ENCODE measurements around the gene CIT. TPM values are rescaled to one million over a fixed set of nuclear protein-coding genes. Genes with fewer than 3 reads are reported as not detected.

Gene CIT
- total and polyA plus RNA-seq, 2 donors (not counting 3 experiments of a cell fraction or from before 2014, with no cell fraction given): 13.3 to 61.8 TPM

DNA sequence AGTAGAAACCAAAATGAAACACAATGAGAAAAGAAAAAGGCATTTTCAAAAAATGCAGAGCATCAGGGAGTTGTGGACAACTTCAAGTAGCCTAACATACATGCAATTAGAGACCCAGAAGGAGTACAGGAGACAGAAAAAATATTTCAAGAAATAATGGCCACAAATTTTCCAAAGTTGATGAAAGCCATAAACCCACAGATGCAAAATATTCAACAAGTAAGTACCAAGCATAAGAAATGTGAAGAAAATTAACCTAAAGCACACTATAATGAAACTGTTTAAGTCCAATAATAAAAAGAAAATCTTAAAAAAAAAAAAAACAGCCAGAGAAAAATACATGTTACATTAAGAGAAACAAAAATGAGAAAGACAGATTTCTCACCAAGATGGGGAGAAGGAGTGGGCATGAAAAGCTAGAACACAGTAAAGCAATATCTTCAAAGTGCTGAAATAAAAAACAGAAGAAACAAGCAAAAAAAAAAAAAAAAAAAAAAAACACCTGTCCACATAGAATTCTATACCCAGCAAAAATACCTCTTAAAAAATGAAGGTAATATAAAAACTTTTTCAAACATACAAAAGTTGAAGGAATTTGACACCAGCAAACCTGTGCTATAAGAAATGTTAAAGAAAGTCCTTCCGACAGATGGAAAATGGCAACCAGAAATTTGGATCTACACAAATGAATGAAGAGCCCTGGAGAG lies 132.1 kb downstream of the CIT start:
- Histone ChIP-seq H3K4me2 (ENCODE audit: insufficient read depth, low read length) (no peak overlapping the region), H3K27ac (ENCODE audit: insufficient read depth, low read depth, low read length) (no peak overlapping the region), H2AFZ (ENCODE audit: low read depth, low read length) (no peak overlapping the region), H3K9me1 (replicated peaks; ENCODE audit: control insufficient read depth, extremely low read depth, insufficient read depth, low read length) (no peaks in the 10 kb centered on the region), H3K4me1 (ENCODE audit: control insufficient read depth, extremely low read depth, insufficient read depth, low read length) (no peaks in the 10 kb centered on the region), H3K27me3 (ENCODE audit: control insufficient read depth in 2 of 2, insufficient read depth in 2 of 2, low read length in 2 of 2) (no peaks in the 10 kb centered on the region), H3K9me3 (replicated peaks; ENCODE audit: control insufficient read depth, insufficient read depth, low read length) (no peaks in the 10 kb centered on the region), H3K9ac (replicated peaks; ENCODE audit: extremely low read depth, insufficient read depth, low read length) (no peak overlapping the region), H3K36me3 (ENCODE audit: control insufficient read depth in 2 of 2, extremely low read depth in 1 of 2, insufficient read depth in 2 of 2, low read length in 2 of 2) (peaks cover 0 to 5% of the 10 kb centered on the region in 2 experiments), H4K20me1 (replicated peaks; ENCODE audit: control insufficient read depth, extremely low read depth, insufficient read depth, low read length) (no peaks in the 10 kb centered on the region), H3K4me3 (replicated peaks in 1 of 3; ENCODE audit: insufficient read depth in 1 of 3, low read depth in 1 of 3, low read length in 3 of 3) (no peak overlapping the region), H3K79me2 (ENCODE audit: control insufficient read depth, insufficient read depth, low read length) (no peaks in the 10 kb centered on the region)
- ChIA-PET POLR2A (no interaction called here), CTCF (no interaction called here)
- DNase-seq (ENCODE audit: low read depth, low spot score): no peak
- dilution Hi-C loops (cut with MboI; ENCODE audit: extremely low pct_ligation_motif_present, low sequenced_read_pairs) (no loop called here), intact Hi-C loops (cut with micrococcal nuclease) (no loop called here)
- TF ChIP-seq, protein P1, sequence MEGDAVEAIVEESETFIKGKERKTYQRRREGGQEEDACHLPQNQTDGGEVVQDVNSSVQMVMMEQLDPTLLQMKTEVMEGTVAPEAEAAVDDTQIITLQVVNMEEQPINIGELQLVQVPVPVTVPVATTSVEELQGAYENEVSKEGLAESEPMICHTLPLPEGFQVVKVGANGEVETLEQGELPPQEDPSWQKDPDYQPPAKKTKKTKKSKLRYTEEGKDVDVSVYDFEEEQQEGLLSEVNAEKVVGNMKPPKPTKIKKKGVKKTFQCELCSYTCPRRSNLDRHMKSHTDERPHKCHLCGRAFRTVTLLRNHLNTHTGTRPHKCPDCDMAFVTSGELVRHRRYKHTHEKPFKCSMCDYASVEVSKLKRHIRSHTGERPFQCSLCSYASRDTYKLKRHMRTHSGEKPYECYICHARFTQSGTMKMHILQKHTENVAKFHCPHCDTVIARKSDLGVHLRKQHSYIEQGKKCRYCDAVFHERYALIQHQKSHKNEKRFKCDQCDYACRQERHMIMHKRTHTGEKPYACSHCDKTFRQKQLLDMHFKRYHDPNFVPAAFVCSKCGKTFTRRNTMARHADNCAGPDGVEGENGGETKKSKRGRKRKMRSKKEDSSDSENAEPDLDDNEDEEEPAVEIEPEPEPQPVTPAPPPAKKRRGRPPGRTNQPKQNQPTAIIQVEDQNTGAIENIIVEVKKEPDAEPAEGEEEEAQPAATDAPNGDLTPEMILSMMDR (IDR thresholded peaks at IDR 0.05; ENCODE audit: extremely low read depth in 1 of 2, insufficient read depth in 1 of 2, low read depth in 1 of 2, low read length in 2 of 2): no peak
- no peak for TF ChIP-seq GATA2 (IDR thresholded peaks at IDR 0.05; ENCODE audit: insufficient read depth, insufficient read length, low read depth, low read length)
- TF ChIP-seq, protein P2, sequence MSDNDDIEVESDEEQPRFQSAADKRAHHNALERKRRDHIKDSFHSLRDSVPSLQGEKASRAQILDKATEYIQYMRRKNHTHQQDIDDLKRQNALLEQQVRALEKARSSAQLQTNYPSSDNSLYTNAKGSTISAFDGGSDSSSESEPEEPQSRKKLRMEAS (IDR thresholded peaks at IDR 0.05; ENCODE audit: insufficient read depth, insufficient read length): no peak
- no peak for TF ChIP-seq MYC (IDR thresholded peaks at IDR 0.05; ENCODE audit: low read depth, low read length)
- no peak for TF ChIP-seq FOS (IDR thresholded peaks at IDR 0.05; ENCODE audit: borderline replicate concordance, insufficient read depth, low read length)
- TF ChIP-seq EZH2 (IDR thresholded peaks at IDR 0.05; ENCODE audit: borderline replicate concordance, low read depth, low read length, severe bottlenecking): no peak
- TF ChIP-seq POLR2AphosphoS5 (IDR thresholded peaks at IDR 0.05; ENCODE audit: insufficient read depth, low read depth, low read length): no peak
- no peak for TF ChIP-seq JUN (IDR thresholded peaks at IDR 0.05; ENCODE audit: borderline replicate concordance, insufficient read depth, insufficient read length, low read depth)
- TF ChIP-seq POLR2A (IDR thresholded peaks at IDR 0.05; ENCODE audit: low read depth, low read length): no peak
- FAIRE-seq: no peak
- no TSS peak for BruUV-seq (replicated peaks)
